RWPE1 (cell line): ENCODE data around the gene SSC4D.

Experiments
- CTCF ChIA-PET: fragments of 350-600 bp; sonication (Branson Sonifier 250); formaldehyde crosslinking; extraction: SDS; loops from one replicate; lab custom pipeline; 2021; lab: Yijun Ruan, JAX
- POLR2A ChIA-PET: fragments of 400-600 bp; formaldehyde crosslinking; extraction: SDS; loops from one replicate; lab custom pipeline; 2020; ENCODE audit warnings: antibody characterized with exemption; ENCODE audit not compliant: low non-redundant PET; lab: Yijun Ruan, JAX
- DNase-seq: peaks from one replicate; pipeline ENCODE4 v3.0.0; 2012; ENCODE audit warnings: low spot score
- H3K27ac ChIP-seq: fragments of 450-650 bp; 2 replicates; pipeline ENCODE4 v1.5.1; 2017
- TF ChIP-seq, protein P1 (sequence below): fragments of 450-650 bp; conservative IDR thresholded peaks from 2 replicates; pipeline ENCODE4 v1.5.1; 2017; ENCODE audit warnings: low read depth, mild to moderate bottlenecking

SSC4D gene

DNA sequence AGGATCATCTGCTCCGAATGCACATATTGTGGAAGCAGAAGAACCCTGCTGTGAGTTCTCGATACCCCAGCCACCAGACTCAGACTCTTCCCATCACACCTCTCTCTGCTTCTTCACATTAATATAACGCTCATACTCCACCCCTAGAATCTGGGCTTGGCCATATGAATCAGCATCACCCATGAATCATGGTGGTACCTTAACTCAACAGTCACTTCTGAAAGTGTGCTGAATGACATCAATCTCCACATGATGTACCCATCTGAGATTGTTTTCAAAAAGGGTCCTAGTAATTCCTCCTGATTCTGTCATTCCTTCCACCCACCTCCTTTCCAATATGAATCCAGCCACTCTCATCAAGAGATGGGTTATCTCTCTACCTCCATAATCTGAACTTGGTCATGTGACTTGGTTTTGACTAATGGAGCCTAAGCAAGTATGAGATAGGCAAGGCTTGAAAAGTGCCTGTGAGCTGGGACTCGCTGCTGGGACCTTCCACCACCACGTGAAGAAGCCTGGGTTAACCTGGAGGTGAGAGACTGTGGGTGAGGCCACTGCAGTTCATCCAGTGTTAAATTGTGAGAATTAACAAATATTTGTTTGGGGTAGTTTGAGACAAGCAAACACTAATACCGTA, 66.1 kb downstream of the SSC4D start:
- CTCF ChIA-PET: no interaction called here
- POLR2A ChIA-PET: no interaction called here
- no peak for DNase-seq
- TF ChIP-seq, protein P1, sequence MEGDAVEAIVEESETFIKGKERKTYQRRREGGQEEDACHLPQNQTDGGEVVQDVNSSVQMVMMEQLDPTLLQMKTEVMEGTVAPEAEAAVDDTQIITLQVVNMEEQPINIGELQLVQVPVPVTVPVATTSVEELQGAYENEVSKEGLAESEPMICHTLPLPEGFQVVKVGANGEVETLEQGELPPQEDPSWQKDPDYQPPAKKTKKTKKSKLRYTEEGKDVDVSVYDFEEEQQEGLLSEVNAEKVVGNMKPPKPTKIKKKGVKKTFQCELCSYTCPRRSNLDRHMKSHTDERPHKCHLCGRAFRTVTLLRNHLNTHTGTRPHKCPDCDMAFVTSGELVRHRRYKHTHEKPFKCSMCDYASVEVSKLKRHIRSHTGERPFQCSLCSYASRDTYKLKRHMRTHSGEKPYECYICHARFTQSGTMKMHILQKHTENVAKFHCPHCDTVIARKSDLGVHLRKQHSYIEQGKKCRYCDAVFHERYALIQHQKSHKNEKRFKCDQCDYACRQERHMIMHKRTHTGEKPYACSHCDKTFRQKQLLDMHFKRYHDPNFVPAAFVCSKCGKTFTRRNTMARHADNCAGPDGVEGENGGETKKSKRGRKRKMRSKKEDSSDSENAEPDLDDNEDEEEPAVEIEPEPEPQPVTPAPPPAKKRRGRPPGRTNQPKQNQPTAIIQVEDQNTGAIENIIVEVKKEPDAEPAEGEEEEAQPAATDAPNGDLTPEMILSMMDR: no peak
- peak overlapping the region; percentile 44; the same call in 1 of the 2 replicates for H3K27ac ChIP-seq

DNA sequence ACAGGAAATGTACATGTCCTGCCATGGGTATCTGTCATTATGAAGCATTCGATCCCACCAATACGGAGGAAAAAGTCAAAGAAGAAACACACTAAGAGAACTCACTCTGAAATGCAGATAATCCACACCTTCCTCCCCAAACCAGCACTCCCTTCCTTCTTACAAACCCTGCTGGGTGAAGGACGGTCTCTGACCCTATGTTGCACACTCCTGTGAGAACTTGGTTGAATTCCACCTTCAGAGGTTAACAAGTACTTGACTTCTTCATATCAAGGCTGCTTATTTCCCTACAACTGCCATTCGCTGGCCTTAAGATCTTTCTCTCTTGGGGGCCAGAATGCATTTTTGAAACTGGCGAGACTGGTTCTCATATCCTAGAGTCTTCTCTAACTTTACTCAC, 67.3 kb downstream of the SSC4D start:
- no peak overlapping the region for H3K27ac ChIP-seq
- no peak for DNase-seq
- TF ChIP-seq, protein P1: no peak
- ChIA-PET POLR2A (no interaction called here), CTCF (interaction anchor here (0.6 kb wide), 1 partner anchor 22 kb away, joined by 3 read pairs; no protein-coding TSS in a partner anchor)

DNA sequence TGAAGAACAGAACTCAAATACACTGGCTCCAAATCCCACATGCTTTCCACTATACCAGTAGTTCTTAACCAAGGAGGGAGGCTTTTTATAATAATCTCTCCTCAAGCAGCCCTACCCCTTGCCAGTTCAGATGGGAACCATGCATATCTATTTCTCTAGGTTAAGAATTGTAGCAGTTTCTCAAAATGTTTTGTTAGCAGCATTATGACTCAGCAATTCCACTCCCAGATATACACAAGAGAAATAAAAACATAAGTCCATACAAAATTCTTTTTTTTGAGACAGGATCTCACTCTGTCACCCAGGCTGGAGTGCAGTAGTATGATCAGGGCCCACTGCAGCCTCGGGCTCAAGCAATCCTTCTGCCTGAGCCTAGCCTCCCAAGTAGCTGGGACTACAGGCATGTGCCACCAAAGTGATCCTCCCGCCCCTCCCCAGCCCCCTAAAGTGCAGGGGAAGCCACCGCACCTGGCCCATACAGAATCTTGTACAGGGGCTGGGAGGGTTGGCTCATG, 68.8 kb downstream of the SSC4D start:
- peak overlapping the region; percentile 76 for H3K27ac ChIP-seq
- DNase-seq: no peak
- CTCF ChIA-PET: no interaction called here
- POLR2A ChIA-PET: no interaction called here
- TF ChIP-seq, protein P1: no peak
